ENCODE data around the gene U2AF1L4. TPM values are rescaled to one million over a fixed set of nuclear protein-coding genes. Genes with fewer than 3 reads are reported as not detected.

The U2AF1L4 gene
- total RNA-seq, 1 donor from 2014 or later, result 22.9 TPM

DNA sequence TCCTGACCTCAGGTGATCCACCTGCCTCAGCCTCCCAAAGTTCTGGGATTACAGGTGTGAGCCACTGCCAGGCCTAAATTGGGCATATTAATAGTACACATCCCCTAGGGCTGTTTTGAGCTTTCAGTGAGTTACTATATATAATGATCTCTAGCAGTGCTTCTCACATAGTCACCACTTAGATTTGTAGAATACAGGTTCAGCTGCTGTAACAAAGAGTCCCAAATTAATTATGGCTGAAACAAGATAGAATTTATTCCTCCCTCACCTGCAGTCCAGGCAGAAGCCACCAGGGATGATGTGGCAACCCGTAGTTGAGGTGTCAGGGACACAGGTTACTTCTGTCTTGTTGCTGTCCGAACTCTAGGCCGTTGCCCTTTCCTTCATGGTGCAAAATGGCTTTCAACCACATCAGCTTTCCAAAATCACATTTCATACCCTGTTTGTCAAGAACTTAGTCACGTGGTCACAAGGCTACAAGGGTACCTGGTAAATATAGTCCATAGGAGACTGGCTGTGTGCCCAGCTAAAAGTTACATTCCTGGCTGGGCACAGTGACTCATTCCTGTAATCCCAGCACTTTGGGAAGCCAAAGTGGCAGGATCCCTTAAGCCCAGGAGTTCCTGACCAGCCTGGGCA is 15.6 kb upstream of the U2AF1L4 start:
- DNase-seq (ENCODE audit: low spot score) (no peak), ATAC-seq (no peak)
- intact Hi-C loops (cut with DNase I), result no loop called here

DNA sequence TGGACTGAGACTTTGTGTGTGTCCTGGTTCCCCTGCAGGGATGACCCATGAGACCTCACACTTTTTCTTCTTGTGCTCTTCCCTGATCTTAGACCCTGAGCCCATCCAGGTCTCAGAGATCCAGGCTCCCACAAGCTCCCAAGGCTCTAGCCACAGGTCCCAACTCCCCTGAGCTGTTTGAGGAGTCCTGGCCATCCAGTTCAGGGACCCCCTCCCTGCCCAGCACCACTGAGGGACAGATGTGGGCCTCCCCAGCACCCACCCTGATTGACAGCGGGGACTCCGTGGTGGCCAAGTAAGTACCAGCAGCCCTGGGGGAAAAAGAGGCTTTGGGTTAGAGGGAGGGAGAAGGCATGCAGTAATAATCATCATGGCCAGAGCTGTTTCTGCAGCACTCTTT is 14.5 kb upstream of the U2AF1L4 start:
- ATAC-seq, result no peak
- no peak for DNase-seq (ENCODE audit: low spot score)
- intact Hi-C loops (cut with DNase I), result no loop called here

DNA sequence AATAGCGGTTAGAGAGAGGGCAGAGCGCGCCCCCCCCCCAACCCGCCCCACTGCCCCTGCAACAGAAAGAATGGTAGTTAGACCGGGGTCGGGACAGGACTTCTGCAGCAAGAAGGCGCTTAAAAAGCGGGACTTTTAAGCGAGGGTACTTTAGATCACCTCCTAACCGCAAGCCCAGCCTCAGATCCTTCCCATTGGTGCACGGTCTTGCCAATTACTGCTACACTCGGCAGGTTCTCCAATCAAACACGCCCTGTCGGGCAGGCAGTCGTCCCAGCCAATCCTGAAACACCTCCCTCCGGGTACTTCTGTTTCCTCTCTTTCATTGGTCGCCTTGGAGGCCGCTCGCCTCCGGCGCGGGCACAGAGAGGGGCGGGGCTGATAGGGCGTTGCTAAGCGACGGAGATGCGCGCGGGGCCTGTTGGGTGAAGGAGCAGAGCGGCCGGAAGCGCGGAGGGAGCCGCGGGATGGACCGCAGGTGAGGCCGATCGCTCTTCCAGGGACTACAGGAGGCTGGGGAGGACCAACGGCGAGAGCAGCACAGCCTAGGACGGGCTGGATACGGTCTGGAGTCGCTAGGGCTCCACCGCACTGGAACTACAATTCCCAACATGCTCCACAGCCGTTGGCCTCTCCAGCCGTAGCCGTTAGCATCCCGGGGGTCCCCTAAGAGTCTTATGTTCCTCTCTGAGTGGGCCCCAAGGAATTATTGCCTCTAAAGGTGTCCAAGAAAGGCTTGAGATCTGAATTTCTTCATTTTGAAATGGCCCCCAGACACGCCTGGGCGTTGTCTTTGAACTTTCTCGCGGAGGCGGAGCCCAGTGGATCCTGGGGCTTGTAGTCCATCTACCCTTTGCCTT is 12.8 kb upstream of the U2AF1L4 start, which contains the start of gene PROSER3:
PROSER3 (plus strand) TSS at position 428 of the 860 bp plus-strand sequence; CDS start at position 468, 40 bp downstream.
- intact Hi-C loops (cut with DNase I), result no loop called here

DNA sequence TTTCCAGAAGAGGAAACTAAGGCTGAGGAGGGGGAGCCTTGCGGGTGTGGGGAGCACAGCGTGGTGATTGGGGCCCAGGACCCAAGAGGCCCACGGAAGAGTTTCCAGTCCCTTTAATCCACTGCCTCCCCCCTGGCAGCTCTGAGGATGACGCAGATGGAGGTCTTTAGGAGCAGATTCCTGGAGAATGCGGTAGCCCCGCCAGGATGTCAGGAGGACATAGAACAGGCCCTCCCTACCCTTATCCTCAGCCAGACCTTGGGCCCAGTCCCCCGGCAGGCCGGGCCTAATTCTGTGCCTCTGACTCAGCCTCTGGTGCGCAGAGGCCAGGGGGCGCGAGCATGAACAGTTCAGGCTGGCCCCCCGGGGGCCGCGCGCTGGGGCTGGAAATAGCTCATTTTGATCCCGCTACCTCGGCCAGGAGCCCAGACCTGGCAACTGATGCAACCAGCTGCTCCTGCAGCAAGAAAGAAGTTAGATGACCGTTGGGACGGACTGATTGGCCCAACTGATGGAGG is 12.1 kb upstream of the U2AF1L4 start:
- intact Hi-C loops (cut with DNase I), result no loop called here

More for the DNA sequence above, 12.8 kb upstream of the U2AF1L4 start, which contains the start of gene PROSER3:
- peak; percentile 99 for DNase-seq (ENCODE audit: low spot score)
- peak; percentile 90 for ATAC-seq

DNA sequence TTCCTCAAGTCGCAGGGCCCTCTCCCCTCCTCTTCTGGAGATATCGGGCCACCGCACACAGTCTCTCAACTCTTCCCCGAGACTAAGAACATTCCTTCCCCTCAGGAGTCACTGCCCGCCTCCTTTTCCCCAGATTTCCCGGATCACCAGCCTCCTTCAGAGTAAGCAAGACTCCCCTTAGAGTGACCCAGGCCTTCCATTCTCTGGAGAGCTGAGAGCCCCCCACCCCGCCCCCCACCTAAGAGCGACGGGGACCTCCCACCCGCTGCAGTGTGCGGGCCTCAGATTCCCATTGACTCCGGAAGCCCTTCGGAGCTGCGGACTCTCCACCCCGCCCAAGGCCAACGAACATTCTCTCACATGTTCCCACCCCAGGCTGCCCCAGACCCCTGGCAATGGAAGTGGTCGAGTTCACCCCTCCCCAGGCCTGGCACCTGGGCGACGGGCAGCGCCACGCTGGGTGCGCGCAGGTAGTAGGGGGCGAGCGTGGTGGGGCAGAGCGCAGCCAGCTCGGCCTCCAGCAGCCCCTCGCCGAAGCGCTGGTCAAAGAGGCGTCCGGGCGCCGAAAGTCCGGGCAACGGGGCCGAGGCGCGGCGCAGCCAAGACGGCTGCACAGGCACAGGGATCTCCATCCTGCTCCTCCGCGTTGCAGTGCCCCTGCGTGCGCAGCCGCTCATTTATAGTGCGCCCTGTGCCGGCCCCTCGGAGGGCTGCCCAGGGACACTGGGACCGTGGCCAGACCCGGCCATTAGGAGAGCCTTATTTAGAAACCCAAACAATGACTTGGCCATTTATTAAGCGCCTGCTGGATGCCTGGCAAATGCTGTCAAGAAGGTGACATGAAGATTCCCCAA is 11.4 kb upstream of the U2AF1L4 start, which contains the start of gene HSPB6:
HSPB6 (minus strand) TSS at position 653 of the 854 bp plus-strand sequence; CDS start at position 632, 21 bp downstream.
- DNase-seq (ENCODE audit: low spot score) (peak; percentile 82), ATAC-seq (peak; percentile 25)
- intact Hi-C loops (cut with DNase I), result no loop called here

More for the DNA sequence above, 12.1 kb upstream of the U2AF1L4 start:
- ATAC-seq (peak; percentile 75), DNase-seq (ENCODE audit: low spot score) (peak; percentile 91)

DNA sequence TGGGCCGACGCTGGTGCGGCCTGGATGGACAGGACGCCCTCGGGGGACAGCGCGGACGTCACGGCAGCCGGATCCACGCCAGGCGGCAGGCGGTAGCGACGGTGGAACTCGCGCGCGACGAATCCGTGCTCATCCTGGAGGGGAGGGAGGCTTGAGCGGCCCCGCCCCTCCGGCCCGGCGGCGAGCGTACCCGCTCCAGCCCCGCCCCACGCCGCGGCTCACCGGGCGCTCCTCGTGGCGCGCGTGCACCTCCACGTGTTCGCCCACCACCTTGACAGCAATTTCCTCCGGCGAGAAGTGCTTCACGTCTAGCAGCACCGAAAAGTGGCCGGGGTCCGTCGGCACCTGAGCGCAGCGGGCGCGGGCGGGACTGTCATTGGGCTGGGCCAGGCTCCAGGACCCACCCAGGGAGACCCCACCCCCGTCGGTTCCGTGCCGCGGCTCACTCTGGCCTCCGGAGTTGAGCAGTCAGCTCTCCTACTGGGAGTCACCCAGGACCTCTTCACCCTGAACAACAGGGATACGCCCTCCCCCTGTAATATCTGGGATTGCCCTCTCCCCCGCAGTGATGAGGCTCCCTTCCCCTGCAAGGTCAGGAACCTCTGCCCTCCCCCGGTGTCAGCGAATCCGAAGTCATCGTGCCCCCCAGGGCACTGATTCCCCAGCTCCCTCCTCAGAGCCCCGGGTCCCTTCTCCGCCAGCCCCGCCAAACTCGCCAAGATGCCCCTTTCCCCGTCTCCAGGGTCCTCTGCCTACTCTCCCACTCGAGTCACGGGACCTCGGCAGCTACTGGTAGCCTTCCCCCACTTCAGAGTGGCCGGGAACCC is 10.5 kb upstream of the U2AF1L4 start:
- intact Hi-C loops (cut with DNase I), result no loop called here
- DNase-seq (ENCODE audit: low spot score) (peak; percentile 93), ATAC-seq (peak; percentile 51)

DNA sequence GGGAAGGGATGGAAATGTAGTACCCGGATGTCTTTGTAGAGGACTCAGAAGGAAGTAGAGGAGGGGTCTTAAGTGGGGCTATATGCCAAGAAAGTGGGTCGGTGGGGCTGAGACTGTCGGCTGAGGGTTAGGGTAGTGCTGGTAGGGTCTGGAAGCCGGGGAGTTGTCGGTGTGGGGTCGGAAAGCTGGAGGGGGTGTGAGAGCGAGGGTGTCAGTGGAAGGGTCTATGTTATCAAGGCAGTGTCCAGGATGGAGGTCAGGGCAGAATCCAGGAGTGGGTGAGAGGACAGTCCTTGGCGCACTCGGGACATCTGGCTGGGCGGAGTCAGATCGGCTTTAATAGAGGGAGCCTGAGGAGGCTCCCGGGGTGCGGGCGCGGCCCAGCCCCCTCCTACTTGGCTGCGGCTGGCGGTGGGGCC is 9.9 kb upstream of the U2AF1L4 start:
- ATAC-seq (peak; percentile 60), DNase-seq (ENCODE audit: low spot score) (no peak)
- intact Hi-C loops (cut with DNase I), result no loop called here

DNA sequence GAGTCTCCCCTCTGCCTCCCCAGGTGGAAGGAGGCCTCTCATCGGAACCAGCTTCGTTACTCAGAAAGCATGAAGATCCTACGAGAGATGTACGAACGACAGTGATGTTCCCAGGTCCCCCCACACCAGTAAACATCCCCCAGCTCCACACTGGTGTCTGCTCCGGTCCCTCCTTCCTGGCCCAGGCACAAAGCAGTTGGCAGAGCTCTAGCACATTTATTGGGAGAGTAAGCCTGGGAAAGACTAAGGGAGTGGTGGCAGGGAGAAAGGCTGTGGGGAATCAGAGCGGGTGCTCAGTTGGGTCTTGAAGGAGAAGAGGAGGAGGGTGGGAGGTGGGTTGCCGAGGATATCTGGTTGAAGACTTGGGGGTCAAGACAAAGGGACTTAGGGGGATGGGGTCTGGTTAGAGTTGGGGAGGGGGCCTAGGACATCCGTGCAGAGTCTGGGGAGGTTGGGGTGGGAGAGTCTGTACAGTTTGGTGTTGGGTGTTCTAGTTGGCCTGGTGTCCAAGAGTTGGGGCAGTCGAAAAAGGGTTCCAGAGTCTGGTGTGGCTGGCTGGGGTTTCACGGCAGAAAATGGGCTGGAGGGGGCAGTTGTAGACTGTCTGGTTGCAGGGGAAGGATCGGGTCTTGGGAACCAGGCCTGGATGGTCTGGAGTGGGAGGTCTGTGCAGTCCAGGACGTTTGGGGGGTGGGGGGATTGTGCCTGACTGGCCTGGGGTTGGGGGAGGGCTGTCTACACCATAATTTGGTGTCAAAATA is 9.3 kb upstream of the U2AF1L4 start:
- intact Hi-C loops (cut with DNase I), result no loop called here
- ATAC-seq, result no peak

DNA sequence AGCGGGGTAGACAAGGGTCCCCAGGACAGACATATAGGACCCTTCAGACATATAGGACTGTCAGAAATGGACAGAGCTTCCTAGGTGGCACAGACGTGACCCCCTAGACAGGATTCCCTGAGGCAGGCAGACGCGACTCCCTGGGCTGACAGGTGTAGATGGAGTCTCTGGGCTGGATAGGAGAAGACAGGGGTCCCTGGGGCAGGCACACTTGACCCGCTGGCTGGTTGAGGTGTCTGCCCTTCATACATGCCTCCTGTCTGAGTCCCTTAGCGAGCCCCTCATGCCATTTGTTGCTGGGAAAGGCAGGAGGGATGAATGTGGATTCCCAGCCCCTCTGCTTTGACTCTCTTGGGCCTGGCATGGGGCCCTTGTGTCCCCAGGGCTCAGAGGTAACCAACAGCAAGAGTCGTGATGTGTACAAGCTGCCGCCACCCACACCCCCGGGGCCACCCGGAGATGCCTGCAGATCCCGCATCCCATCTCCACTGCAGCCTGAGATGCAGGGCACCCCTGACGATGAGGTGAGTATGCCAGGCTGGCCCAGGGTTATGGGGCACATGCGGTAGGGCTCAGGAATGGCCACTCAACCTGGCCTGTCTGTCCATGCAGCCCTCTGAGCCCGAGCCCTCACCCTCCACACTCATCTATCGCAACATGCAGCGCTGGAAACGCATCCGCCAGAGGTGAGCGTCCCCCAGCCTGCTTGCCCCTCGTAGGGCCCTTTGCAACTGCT is 8.6 kb upstream of the U2AF1L4 start:
- no peak for ATAC-seq
- DNase-seq (ENCODE audit: low spot score), result no peak
- intact Hi-C loops (cut with DNase I), result no loop called here

More for the DNA sequence above, 9.3 kb upstream of the U2AF1L4 start:
- DNase-seq (ENCODE audit: low spot score), result no peak

DNA sequence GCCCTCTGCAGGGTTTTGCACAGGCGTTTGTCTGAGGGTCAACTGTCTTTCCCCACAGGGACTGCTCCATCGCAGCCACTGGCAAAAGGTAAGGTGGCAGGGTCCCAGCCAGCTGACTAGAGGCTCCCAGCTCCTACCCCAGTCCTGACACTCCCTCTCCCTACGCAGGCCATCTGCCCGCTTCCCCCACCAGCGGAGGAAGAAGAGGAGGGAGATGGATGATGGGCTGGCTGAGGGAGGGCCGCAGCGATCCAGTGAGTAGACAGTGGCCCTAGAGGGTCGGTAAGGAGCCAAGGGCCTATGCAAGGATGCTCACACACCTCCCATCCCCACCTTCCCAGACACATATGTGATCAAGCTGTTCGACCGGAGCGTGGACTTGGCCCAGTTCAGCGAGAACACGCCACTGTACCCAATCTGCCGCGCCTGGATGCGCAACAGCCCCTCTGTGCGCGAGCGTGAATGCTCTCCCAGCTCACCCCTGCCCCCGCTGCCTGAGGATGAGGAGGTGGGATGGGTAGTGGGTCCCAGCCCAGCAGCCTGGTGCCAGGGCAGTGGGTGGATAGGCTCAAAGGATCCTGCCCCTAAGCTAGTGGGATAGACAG is 7.6 kb upstream of the U2AF1L4 start:
- no peak for ATAC-seq
- DNase-seq (ENCODE audit: low spot score), result no peak
- intact Hi-C loops (cut with DNase I), result no loop called here

DNA sequence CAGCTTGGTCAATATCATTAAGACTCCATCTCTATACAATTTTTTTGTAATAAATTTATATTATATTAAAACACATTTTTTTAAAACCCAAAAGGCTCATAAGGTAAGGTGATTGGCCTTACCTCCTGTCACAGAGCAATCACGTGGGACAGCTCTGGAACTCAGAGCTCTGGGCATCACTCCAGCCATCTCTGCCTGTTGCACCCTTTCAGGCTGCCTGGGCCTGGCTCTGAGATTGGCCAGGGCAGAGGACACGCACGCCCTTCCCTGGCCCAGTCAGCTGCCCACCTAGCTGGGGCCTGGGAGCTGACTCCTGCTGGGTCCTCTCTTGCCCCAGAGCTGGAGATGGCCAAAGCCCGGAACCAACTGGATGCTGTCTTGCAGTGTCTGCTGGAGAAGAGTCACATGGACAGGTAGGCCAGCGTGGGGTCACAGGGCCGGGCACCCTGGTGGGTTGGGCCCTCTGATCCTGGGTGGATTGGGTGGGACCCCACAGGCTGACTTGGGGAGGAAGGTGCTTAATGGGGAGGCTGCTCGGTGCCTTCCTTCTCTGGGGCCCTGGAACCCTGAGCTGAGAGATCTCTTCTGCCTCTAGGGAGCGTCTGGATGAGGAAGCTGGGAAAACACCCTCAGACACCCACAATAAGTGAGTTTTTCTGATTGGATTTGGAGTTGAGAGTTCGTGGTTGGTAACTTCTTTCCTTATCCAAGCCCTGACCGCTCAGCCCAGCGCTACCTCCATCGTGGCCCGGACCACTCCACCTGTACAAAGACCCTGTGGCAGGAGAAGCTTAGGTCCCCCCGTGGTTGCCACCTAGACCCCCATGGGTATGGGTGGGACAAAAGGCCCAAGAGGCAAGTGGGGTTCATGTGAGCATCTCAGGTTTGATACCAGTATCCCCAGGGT is 6.9 kb upstream of the U2AF1L4 start:
- intact Hi-C loops (cut with DNase I), result no loop called here
- DNase-seq (ENCODE audit: low spot score) (no peak), ATAC-seq (no peak)

DNA sequence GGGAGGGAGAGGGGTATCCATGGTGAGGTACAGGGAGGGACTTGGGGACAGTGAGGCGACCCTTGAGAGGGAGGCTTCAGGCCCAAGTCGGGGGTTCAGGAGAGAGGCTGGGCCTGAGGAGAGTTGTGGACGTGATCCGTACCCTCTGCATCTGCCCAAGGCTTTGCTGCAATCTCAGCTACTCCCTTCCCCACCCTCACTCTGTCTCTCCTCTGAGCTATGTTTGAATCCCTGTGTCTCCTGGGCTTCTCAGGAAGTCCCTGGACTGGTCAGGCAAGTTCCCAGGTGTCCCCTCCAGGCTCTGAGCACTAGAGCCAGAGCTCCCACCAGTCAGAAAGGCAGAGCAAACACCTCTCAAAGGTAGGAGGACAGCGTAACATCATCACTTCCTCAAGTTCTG is 4.9 kb upstream of the U2AF1L4 start:
- no peak for ATAC-seq
- no peak for DNase-seq (ENCODE audit: low spot score)
- intact Hi-C loops (cut with DNase I), result no loop called here

DNA sequence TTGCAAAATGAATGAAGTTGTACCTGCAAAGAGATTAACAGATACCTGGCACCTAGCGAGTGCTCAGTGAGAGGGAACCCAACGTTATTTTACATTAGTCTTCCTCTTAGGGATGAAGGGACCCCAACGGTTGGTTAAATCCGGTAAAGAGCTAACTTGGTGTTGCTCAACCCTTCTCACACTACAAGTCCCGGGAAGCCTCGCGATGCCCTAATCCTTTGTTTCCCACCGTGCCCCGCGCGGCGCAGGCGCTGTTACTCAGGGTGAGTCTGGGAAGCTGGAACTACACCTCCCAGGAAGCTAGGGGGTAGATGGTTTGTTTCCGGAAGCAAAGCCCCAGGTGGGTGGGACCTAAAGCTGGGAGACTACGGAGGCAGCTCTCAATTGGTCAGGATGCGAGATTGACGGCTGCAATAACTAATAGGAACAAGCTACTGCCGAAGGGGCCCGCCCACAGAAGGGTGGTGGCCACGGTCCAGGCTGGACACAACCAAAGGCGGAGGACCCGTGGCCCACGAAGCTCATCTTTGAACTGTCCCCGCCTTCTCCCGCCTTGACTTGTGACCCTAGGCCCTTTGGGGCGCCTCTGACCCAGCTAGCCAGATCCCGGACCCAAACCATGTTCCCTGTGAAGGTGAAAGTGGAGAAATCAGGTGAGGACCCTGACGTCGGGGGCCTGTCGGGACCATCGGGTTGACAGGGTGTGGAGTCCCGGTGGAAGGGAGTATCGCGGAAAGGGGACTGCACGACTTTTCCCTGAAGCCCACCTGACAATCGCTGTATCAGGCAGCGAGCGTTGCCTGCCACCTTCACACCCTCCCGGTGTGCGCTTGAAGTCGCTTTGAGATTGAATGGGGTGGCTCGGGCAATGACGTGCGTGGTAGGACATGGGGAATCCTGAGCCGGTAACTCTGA is 3.1 kb upstream of the U2AF1L4 start, which contains the start of gene LIN37:
LIN37 (plus strand) TSS at position 471 of the 915 bp plus-strand sequence; CDS start at position 620, 149 bp downstream.
- DNase-seq (ENCODE audit: low spot score) (peak; percentile 99), ATAC-seq (peak; percentile 92)
- intact Hi-C loops (cut with DNase I), result no loop called here

DNA sequence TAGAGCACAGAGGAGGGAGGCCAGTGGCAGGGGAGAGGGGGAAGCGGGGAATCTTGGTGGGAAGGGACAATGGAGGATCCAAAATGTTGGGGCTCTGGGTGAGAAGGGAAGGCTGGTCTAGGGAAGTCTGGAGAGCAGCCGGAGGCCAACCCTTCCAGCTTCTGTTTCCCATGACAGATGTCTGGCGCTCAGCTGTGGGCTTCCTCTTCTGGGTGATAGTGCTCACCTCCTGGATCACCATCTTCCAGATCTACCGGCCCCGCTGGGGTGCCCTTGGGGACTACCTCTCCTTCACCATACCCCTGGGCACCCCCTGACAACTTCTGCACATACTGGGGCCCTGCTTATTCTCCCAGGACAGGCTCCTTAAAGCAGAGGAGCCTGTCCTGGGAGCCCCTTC is 1.3 kb upstream of the U2AF1L4 start:
- ATAC-seq (no peak), DNase-seq (ENCODE audit: low spot score) (no peak)
- intact Hi-C loops (cut with DNase I), result no loop called here
